ENCODE data around the gene ZAR1.

GRCh38 chr4:48478273-48478672 lies 11.8 kb upstream of the ZAR1 start:
- no peak for TF ChIP-seq REST (IDR thresholded peaks at IDR 0.05; ENCODE audit: insufficient read depth in 1 of 2, low read depth in 2 of 2, low read length in 2 of 2)
- TF ChIP-seq SIN3A (IDR thresholded peaks at IDR 0.05; ENCODE audit: borderline replicate concordance, insufficient read depth, low read length): no peak
